Retinal pigment epithelial cell (primary cell): ENCODE results near the gene OLIG1.

Experiments used
- DNase-seq: peaks from one replicate; pipeline ENCODE4 v3.0.0-alpha.2; 2010; ENCODE audit warnings: low read depth
- H3K4me3 ChIP-seq: 2 replicates; pipeline ENCODE4 v1.5.1; 2011; ENCODE audit warnings: mild to moderate bottlenecking, low read length, control low read depth, moderate library complexity
- TF ChIP-seq, protein P1 (sequence below): conservative IDR thresholded peaks from 2 replicates; pipeline ENCODE4 v1.5.1; 2011; ENCODE audit warnings: low read depth, low read length, control low read depth, inconsistent platforms

Gene OLIG1

DNA sequence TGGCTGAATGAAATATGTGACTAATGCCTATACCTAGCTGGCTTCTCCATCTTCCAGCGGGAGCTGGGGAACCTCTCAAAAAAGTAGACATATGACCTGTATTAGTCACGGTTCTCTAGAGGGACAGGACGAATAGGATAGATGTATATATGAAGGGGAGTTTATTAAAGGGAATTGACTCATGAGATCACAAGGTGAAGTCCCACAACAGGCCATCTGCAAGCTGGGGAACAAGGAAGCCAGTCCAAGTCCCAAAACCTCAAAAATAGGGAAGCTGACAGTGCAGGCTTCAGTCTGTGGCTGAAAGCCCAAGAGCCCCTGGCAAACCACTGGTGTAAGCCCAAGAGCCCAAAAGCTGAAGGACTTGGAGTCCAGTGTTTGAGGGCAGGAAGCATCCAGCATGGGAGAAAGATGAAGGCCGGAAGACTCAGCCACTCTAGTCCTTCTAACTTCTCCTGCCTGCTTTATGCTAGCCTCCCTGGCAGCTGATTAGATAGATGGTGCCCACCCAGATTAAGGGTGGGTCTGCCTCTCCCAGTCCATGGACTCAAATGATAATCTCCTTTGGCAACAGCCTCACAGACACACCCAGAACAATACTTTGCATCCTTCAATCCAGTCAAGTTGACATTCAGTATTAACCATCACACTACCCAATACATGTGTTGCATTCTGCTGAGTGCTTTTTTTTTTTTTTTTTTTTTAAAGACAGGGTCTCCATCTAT is 19.6 kb downstream of the OLIG1 start:
- DNase-seq, result no peak
- TF ChIP-seq, protein P1, sequence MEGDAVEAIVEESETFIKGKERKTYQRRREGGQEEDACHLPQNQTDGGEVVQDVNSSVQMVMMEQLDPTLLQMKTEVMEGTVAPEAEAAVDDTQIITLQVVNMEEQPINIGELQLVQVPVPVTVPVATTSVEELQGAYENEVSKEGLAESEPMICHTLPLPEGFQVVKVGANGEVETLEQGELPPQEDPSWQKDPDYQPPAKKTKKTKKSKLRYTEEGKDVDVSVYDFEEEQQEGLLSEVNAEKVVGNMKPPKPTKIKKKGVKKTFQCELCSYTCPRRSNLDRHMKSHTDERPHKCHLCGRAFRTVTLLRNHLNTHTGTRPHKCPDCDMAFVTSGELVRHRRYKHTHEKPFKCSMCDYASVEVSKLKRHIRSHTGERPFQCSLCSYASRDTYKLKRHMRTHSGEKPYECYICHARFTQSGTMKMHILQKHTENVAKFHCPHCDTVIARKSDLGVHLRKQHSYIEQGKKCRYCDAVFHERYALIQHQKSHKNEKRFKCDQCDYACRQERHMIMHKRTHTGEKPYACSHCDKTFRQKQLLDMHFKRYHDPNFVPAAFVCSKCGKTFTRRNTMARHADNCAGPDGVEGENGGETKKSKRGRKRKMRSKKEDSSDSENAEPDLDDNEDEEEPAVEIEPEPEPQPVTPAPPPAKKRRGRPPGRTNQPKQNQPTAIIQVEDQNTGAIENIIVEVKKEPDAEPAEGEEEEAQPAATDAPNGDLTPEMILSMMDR, result no peak
- no peak overlapping the region for H3K4me3 ChIP-seq

DNA sequence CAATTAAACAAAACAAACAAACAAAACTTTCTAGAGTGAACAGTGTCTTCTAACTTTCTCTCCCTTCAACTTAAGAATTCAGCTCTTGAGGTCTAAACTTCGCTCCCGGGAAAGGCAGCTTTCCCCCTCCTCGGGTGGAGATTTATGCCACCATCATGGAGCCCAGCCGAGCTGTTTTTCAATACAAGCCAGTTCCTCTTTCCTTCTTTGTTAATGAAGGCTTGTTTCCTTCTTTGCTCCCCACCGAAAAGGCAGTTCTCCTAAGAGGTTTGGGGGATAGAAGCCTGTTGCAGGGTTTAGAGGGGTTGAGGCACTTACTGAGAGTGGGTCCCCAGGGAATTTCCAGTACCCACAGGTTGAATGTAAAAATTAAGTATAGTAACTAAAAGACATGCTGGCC is 26.5 kb downstream of the OLIG1 start:
- DNase-seq, result no peak

DNA sequence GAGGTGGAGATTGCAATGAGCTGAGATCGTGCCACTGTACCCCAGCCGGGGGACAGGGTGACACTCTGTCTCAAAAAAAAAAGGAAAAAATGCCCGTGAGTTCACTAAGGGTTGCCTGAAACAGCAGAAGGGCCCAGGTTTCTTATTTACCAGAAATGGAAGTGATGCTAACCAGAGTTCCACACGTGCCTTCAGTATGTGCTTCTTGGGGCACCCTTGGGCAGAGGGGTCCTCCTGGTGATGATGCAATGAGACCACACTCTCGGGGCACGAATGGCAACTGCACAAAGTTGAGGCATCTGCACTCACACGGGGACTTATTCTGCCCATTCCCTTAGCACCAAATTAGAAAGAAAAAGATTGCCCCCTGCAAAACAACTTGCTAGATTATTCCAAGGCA is 29.2 kb downstream of the OLIG1 start:
- TF ChIP-seq, protein P1, result no peak
- DNase-seq, result no peak
- H3K4me3 ChIP-seq, result no peak overlapping the region

More for the DNA sequence above, 26.5 kb downstream of the OLIG1 start:
- TF ChIP-seq, protein P1, result no peak
- no peak overlapping the region for H3K4me3 ChIP-seq

DNA sequence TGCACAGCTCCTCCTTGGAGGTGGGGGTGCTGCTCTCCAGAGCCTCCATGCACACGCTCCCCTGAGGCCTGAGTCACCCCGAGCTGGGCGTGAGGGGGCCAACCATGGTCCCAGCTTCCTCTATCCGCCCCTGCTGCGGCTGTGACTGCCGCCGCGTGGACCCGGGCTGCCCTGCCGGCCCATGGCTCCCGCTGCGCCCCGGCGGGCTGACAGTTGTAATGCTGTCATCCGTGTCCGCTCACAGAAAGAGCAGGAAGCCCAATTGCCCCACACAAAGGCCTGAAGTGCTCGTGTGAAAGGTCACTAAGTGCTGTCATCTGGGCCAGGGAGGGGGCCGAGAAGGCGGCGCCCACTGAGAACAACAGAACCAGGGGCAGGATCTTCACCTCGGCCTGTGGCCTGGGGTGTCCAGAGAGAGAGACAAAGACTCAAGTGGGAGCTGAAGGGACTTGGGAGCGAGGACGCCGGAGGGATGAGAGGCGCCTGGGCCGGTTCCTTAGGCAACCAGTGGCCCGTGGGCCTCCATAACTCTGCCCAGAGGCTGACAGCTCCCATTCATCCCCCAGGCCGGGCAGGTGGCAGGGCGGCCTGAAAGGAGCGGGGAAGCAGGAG is 31.5 kb downstream of the OLIG1 start:
- DNase-seq, result no peak
- TF ChIP-seq, protein P1, result no peak
- no peak overlapping the region for H3K4me3 ChIP-seq

DNA sequence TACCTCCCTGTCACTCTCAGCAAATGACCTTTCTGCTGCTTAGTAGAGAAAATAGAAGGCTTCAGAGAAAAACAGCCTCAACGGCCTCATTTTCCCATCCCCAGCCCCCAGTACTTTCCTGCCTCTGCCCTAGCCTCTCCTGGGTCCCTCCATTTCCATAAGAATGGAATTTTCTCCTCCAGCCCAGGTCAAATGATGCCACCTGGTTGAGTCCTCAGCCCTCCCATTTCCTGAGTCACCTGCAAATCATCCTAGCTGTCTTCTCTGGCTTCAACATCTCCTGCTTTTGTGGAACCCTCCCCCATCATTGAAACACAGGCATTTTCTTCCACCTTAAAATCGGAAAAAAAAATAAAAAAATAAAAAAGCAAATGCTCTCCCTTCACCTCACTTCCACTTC is 35.1 kb downstream of the OLIG1 start:
- DNase-seq, result no peak
- TF ChIP-seq, protein P1, result no peak
- H3K4me3 ChIP-seq, result no peak overlapping the region

DNA sequence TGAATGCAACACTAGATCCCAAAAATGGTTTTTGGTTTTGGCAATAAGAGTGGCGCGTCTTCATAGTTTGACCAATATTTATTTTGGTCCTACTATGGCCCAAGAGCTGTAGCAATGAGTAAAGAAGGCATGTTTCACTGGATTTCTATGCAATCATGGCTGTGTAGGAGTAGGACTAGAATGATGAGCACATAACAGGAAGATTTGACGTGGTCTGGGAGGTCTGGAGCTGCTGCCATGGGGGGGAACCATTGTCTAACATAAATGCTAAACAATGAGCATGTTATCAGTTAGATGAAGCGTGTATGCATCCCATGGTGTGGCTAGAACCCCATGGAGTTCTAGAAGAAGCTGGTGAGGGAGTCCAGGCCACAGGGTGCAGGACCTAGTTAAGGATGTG is 38.3 kb downstream of the OLIG1 start:
- no peak overlapping the region for H3K4me3 ChIP-seq
- TF ChIP-seq, protein P1, result no peak
- DNase-seq, result no peak
